SK-N-MC (cell line): Measurements from ENCODE around the gene ZNF205.

Experiments used
- EZH2 ChIP-seq: fragments of 200-600 bp; sonication (generic); IDR thresholded peaks from one replicate; pipeline ENCODE4 v1.6.1; 2017; ENCODE audit warnings: antibody characterized with exemption
- FOXP2 ChIP-seq: optimal IDR thresholded peaks from 2 replicates; pipeline ENCODE3; 2011; ENCODE audit warnings: mild to moderate bottlenecking, moderate library complexity; ENCODE audit not compliant: insufficient read depth; ENCODE audit errors: extremely low read length, control extremely low read depth
- POLR2AphosphoS5 ChIP-seq: IDR thresholded peaks from 2 replicates; pipeline ENCODE4 v1.6.1; 2012; ENCODE audit warnings: mild to moderate bottlenecking, low read depth, low read length, borderline replicate concordance

DNA sequence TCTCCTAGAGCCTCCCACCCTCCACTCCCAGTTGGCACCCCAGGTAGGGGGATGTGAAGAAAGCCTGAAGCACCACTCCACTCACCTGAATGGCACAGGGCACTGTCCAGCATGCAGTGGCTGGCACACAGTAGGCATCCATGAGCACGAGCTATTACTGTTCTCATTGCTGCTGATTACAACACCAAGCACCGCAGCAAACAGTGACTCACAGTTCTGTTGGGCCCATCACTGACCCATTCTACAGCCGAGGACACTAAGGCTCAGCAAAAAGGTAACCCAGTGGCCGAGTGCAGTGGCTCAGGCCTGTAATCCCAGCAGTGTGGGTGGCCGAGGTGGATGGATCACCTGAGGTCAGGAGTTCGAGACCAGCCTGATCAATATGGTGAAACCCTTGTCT, 16.0 kb upstream of the ZNF205 start:
- TF ChIP-seq POLR2AphosphoS5 (no peak), EZH2 (no peak), FOXP2 (no peak)
